ENCODE data around the gene LRRC8C.

LRRC8C gene

GRCh38 chr1:89767618-89768017, 134.7 kb downstream of the LRRC8C start:
- no peak for DNase-seq (ENCODE audit: low spot score)
